Thoracic aorta (tissue), 2 donors: ENCODE data around the gene HEATR9. TPM values are rescaled to one million over a fixed set of nuclear protein-coding genes. Genes with fewer than 3 reads are reported as not detected.

ENCODE experiments used
- ATAC-seq: fragments of 150-250 bp; one replicate; pipeline ENCODE4 v1.8.0; 2017; ENCODE audit warnings: low read depth; ENCODE audit not compliant: insufficient number of reproducible peaks, low FRiP score
- DNase-seq: peaks from one replicate; pipeline ENCODE4 v3.0.0-alpha.2; 2020; ENCODE audit warnings: low spot score
- H3K27ac ChIP-seq, 2 donors: fragments of 200-600 bp; sonication (generic); 1 replicate in 1 of 2; 2 replicates in 1 of 2; pipeline ENCODE4 v1.5.1; 2016; ENCODE audit warnings: mild to moderate bottlenecking in 2 of 2, moderate library complexity in 2 of 2
- H3K27me3 ChIP-seq: fragments of 200-600 bp; sonication (generic); replicated peaks from 2 replicates; pipeline ENCODE4 v1.6.0; 2016; ENCODE audit warnings: mild to moderate bottlenecking; ENCODE audit not compliant: insufficient read depth
- H3K36me3 ChIP-seq: fragments of 200-600 bp; sonication (generic); one replicate; pipeline ENCODE4 v1.5.1; 2016
- H3K4me1 ChIP-seq, 2 donors: fragments of 200-600 bp; sonication (generic); 1 replicate in 1 of 2; 2 replicates in 1 of 2; pipeline versions ENCODE4 v1.5.1 to v1.6.0; 2016; ENCODE audit warnings: low read depth in 2 of 2, mild to moderate bottlenecking in 1 of 2; ENCODE audit not compliant: control insufficient read depth in 1 of 2
- H3K4me3 ChIP-seq: fragments of 200-600 bp; sonication (generic); 2 replicates; pipeline ENCODE4 v1.5.1; 2016; ENCODE audit warnings: mild to moderate bottlenecking
- H3K9me3 ChIP-seq: fragments of 200-600 bp; sonication (generic); 2 replicates; pipeline ENCODE4 v1.5.1; 2016
- CTCF ChIP-seq: fragments of 200-600 bp; sonication (generic); IDR thresholded peaks from one replicate; pipeline ENCODE4 v1.5.1; 2019; ENCODE audit warnings: antibody characterized with exemption
- total RNA-seq, 2 donors: library from RNA; depleted of rRNA; stranded (reverse); fragments of >200 nt; gene quantifications; one replicate each; pipeline versions ENCODE4 v1.1.0 to v1.2.3, GENCODE V29; 2016

The HEATR9 gene
- total RNA-seq, 2 donors from 2014 or later: not detected

GRCh38 chr17:35843698-35844097, 25.0 kb downstream of the HEATR9 start:
- H3K36me3 ChIP-seq: peaks cover 66% of the 10 kb centered on the region
- no peaks in the 10 kb centered on the region for H3K27me3 ChIP-seq
- ATAC-seq (no peak), DNase-seq (no peak)
- H3K4me3 ChIP-seq: no peak overlapping the region
- H3K4me1 ChIP-seq: no peaks in the 10 kb centered on the region
- no peaks in the 10 kb centered on the region for H3K9me3 ChIP-seq
- no peak for TF ChIP-seq CTCF
- no peak overlapping the region for H3K27ac ChIP-seq

GRCh38 chr17:35842239-35842638, 26.5 kb downstream of the HEATR9 start:
- Histone ChIP-seq H3K36me3 (peaks cover 74% of the 10 kb centered on the region), H3K27me3 (no peaks in the 10 kb centered on the region), H3K4me1 (no peaks in the 10 kb centered on the region), H3K4me3 (no peak overlapping the region), H3K9me3 (no peaks in the 10 kb centered on the region), H3K27ac (no peak overlapping the region)
- no peak for DNase-seq
- ATAC-seq: no peak
- no peak for TF ChIP-seq CTCF

GRCh38 chr17:35841505-35841904, 27.2 kb downstream of the HEATR9 start:
- DNase-seq: no peak
- Histone ChIP-seq H3K4me1 (no peaks in the 10 kb centered on the region), H3K36me3 (peaks cover 81% of the 10 kb centered on the region), H3K4me3 (no peak overlapping the region), H3K9me3 (no peaks in the 10 kb centered on the region), H3K27me3 (no peaks in the 10 kb centered on the region), H3K27ac (no peak overlapping the region)
- TF ChIP-seq CTCF: no peak
- ATAC-seq: no peak

GRCh38 chr17:35841101-35841500, 27.6 kb downstream of the HEATR9 start:
- Histone ChIP-seq H3K4me3 (no peak overlapping the region), H3K36me3 (peaks cover 83% of the 10 kb centered on the region), H3K9me3 (no peaks in the 10 kb centered on the region), H3K27ac (no peak overlapping the region), H3K4me1 (no peaks in the 10 kb centered on the region), H3K27me3 (no peaks in the 10 kb centered on the region)
- DNase-seq (no peak), ATAC-seq (no peak)
- no peak for TF ChIP-seq CTCF

- no peak overlapping the region for H3K27ac ChIP-seq
- TF ChIP-seq CTCF: no peak
- H3K4me3 ChIP-seq: no peak overlapping the region
- ATAC-seq: no peak
- no peak for DNase-seq
- no peaks in the 10 kb centered on the region for H3K27me3 ChIP-seq
- H3K36me3 ChIP-seq: peaks cover 28% of the 10 kb centered on the region
- H3K4me1 ChIP-seq: no peaks in the 10 kb centered on the region
- no peaks in the 10 kb centered on the region for H3K9me3 ChIP-seq
These were observed 43.5 kb downstream of the HEATR9 start for GRCh38 chr17:35825206-35825605.
